Stimulated activated CD4-positive, alpha-beta T cell treated with anti-CD3 and anti-CD28 coated beads, Interleukin-2, amount 100 ng/mL, for 24 hours (primary cell): ENCODE data around the gene CCDC12.
A peak's percentile ranks its signal among the peaks of the same experiment; 100 is the strongest.

ENCODE experiments used
- DNase-seq, 2 donors: peaks; one replicate each; pipeline ENCODE4 v3.0.0-alpha.2; 2020

The CCDC12 gene

GRCh38 chr3:46955157-46955556 is 21.4 kb downstream of the CCDC12 start:
- DNase-seq: no peak

- no peak for DNase-seq
Observed at GRCh38 chr3:46954178-46954577, 22.4 kb downstream of the CCDC12 start.

- no peak for DNase-seq
Observed at GRCh38 chr3:46953234-46954010, 23.1 kb downstream of the CCDC12 start.

- no peak for DNase-seq
Observed at GRCh38 chr3:46952813-46953212, 23.7 kb downstream of the CCDC12 start.

DNA sequence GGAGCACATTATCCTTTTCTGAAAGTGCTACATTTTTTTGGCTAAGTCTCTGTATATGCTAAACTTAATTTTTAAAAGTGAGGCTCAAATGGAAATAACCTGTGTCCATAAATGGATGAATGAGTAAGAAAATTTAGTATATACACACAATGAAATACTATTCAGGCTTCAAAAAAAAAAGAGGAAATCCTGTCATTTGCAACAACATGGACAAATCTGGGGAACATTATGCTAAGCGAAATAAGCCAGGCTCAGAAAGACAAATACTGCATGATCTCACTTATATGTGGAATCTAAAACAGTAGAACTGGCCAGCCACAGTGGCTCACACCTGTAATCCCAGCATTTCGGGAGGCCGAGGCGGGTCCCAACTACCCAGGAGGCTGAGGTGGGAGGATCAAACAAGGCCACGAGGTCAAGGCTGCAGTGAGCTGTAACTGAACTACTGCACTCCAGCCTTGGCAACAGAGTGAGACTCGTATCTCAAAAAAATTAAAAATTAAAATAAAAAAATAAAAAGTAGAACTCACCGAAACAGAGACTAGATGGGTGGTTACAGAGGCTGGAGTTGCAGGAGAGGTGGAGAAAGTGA is 25.8 kb downstream of the CCDC12 start:
- no peak for DNase-seq

GRCh38 chr3:46950177-46950576 is 26.4 kb downstream of the CCDC12 start:
- no peak for DNase-seq

GRCh38 chr3:46948830-46949671 is 27.5 kb downstream of the CCDC12 start:
- no peak for DNase-seq

GRCh38 chr3:46947981-46948791 is 28.4 kb downstream of the CCDC12 start:
- peak; percentile 49 to 66 for DNase-seq

DNA sequence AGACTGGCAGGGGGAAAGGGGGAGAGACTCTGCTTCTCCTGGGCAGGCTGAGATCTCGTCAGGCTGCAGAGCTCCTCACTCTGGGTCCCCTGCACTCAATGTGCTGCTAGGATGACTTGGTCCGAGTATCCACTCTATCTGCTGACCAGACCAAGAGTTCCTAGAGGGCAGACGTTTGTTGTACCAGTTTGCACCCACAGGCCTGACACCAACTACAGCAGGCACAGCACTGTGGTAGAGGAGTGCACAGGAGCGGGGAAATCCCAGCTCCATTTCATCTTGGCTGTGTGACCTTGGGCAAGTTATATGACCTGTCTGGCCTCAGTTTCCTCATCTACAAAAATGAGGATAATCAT is 29.0 kb downstream of the CCDC12 start:
- no peak for DNase-seq

DNA sequence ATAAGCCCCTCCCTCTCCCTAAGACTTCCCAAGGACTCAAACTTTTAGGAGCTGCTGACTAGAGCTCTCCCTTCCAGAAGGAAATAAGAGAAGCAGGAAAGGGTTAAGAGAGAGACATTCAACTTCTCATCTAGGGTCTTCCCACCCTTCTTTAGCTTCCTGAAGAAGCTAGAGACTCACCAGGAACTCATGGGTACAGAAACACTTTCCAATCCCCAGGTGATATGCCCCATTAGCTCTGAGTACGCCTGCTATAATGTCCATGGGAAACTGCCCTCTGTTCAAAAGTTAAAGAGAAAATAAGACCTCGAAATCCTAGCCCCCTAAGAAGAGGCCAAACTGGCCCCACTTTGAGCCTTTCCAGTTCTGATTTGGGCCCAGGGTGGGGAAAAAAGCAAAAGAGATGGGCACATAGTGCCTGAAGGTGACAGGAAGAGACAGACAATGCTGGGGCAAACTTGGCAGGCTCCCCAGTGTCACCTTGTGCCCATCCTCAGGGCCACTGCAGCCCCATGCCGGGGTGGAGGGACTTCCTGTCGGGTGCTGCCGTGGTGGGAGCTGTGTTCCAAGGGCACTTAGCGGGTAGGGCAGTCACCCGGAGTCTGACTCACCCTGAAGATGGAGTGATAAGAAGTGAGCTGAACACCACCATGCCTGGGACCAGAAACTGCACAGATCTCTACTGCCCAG is 29.5 kb downstream of the CCDC12 start:
- DNase-seq: peak; percentile 61 to 63

GRCh38 chr3:46946416-46946815 is 30.1 kb downstream of the CCDC12 start:
- DNase-seq: no peak

GRCh38 chr3:46944191-46944590 is 32.4 kb downstream of the CCDC12 start:
- no peak for DNase-seq

DNA sequence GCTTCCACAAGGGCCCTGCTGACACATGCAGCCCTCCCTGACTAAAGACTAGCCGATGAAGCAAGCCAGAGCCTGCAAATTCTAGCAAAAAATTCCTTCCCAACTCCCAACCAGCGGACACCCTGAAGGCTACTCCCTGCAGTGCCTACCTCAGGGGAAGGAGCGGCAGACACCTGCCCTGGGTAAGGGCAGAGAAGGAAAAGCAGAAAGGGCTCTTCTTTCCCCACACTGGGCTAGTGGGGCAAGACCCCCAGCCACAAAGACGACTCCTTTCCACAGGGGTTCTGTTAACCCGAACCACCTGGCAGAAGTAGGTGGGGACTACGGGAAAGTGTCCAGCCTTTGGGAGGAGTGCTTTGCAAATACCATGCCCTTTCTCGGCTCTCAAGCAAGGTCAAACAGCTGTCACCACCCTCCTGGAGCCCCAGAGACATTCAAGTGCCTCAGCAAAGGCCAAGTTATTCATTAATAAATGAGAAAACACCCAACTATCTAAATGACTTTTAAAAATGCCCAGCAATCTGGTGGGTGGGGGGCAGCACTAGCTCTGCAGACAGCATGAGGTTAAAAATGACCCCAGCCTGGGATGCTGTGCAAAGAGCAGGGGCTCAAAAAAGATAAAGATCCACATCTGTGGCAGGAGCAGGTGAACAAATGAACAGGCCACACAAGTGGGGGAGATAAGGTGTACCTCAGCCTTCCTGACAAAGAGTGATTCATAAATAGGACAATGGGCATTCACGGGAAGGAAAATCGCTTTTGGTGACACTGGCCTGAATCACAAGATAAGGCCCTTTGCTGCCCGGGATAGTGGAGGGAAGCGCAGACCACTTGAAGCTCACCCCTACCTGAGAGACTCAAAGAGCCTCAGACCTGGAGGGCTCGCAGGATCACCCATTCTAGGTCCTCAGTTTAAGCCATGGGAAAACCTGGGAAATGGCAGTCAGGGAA is 33.0 kb downstream of the CCDC12 start:
- no peak for DNase-seq

DNA sequence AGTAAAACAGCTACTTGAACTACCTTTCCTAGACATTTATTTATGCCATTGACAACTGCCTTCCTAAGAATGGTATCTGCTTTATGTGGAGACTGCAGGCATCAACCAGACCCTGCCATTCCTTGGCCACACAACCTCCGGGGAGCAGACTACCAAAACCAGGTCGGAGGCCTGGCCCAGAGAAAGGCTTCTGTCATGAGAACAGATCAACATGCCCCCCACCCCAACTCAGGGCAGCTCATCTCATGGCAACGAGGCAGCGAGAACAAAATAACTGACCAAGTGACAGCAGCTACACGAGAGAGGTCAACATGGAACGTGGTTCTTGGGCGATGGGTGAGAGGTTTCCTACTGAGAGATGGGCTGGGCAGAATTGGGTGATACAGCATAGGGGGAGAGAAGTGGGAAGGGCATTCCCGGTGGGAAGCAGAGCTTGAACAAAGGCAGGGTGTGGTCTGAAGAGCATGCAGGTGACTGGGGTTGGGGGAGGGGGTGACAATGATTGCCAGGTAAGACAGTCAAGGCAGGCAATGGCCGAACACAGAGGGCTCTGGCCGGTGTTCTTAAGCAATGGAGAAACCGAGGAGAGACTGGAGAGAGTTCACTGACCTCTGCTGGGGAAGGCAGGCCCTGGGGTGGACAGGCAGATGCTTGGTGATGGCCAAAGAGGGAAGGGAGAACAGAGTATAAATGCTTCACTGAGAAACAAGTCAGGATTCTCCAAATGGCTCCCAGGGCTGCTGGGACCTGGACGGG is 33.9 kb downstream of the CCDC12 start:
- DNase-seq: no peak

DNA sequence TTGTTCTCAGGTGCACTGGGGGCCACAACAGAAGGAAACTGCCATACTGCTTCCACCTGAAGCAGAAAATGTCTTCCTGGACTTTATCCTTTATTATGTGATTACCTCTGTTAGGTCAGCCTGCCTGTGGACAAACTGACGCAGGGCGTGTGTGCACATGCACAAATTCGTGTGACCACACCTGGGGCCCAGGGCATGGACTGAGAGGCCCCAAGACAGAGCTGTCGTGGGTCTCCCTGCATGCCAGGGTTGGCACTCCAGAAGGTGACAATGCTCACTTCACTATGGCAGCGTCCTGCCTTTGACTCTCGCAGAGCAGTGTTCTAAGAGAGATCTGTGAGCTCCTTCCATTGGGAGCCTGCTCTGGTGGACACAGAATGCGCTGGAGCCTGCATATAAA is 34.5 kb downstream of the CCDC12 start:
- no peak for DNase-seq

- DNase-seq: no peak
Observed at GRCh38 chr3:46939578-46940445, 36.7 kb downstream of the CCDC12 start.

GRCh38 chr3:46938118-46938517 is 38.4 kb downstream of the CCDC12 start:
- no peak for DNase-seq

GRCh38 chr3:46936733-46937250 is 39.8 kb downstream of the CCDC12 start:
- no peak for DNase-seq

DNA sequence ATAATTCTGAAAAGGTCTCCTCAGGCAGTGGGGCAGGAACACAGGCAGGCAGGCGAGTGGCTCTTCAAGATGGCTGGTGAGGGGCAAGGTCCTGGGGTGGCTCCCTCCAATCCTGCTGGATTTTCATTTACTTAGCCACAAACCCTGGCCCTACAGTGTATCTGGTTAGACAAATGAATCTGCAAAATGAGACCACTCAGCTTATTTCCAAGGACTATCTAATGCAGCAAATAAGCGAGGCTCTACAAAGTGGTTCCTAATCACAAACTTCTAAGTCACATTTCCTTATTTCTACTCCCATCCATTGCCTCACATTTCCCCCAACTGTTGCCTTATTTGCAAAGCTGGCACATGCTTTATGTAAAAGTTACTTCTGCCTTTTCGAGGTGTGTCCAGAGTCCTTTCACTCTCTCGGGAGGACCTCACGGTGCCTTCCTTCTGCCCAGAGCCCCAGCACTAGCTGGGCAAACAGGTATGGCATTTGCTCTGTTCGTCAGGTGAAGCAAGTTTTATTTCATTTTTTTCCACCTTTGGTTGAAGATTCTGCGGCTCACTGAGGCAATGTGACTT is 40.5 kb downstream of the CCDC12 start:
- DNase-seq: no peak
